Left ventricle myocardium inferior (tissue), 1 donor: ENCODE data around the gene ARAP3. TPM values are rescaled to one million over a fixed set of nuclear protein-coding genes. Genes with fewer than 3 reads are reported as not detected.

ENCODE experiments used
- DNase-seq: peaks from one replicate; pipeline ENCODE4 v3.0.0-alpha.2; 2020
- H3K27ac ChIP-seq: fragments of 200-600 bp; replicated peaks from 2 replicates; pipeline ENCODE4 v1.8.0; 2021
- H3K27me3 ChIP-seq: fragments of 200-600 bp; 2 replicates; pipeline ENCODE4 v1.8.0; 2021; ENCODE audit warnings: low read depth
- H3K36me3 ChIP-seq: fragments of 200-600 bp; 2 replicates; pipeline ENCODE4 v1.8.0; 2021
- H3K4me1 ChIP-seq: fragments of 200-600 bp; 2 replicates; pipeline ENCODE4 v1.8.0; 2021
- H3K4me3 ChIP-seq: fragments of 200-600 bp; 2 replicates; pipeline ENCODE4 v1.8.0; 2021; ENCODE audit warnings: mild to moderate bottlenecking, moderate library complexity
- H3K9me3 ChIP-seq: fragments of 200-600 bp; replicated peaks from 2 replicates; pipeline ENCODE4 v1.8.0; 2021
- intact Hi-C: fragments of 100-400 bp; cut with micrococcal nuclease; formaldehyde crosslinking; loops from one replicate; pipeline ENCODE4 v1.11.0; 2022
- total RNA-seq: library from RNA; stranded (reverse); fragmentation: NEBNext Ultra II Directional; extraction: Animal tissue kit (Norgen Biotek cat#: 25700); gene quantifications from one replicate; pipeline ENCODE4 v1.2.1, GENCODE V29; 2021
- TF ChIP-seq, protein P1 (sequence below): fragments of 200-600 bp; IDR thresholded peaks from 2 replicates; pipeline ENCODE4 v1.8.0; 2021; ENCODE audit warnings: antibody characterized with exemption, mild to moderate bottlenecking, borderline replicate concordance
- donor health status: DM: no; HTN: yes; CAD: no; lungs with severe emphysema.

ARAP3 gene
- total RNA-seq, 1 donor from 2014 or later, result 15.2 TPM

GRCh38 chr5:141657937-141658545 lies 24.0 kb downstream of the ARAP3 start:
- H3K27me3 ChIP-seq, result no peaks in the 10 kb centered on the region
- peaks cover 69% of the 10 kb centered on the region for H3K36me3 ChIP-seq
- H3K4me3 ChIP-seq, result no peak overlapping the region
- TF ChIP-seq, protein P1, sequence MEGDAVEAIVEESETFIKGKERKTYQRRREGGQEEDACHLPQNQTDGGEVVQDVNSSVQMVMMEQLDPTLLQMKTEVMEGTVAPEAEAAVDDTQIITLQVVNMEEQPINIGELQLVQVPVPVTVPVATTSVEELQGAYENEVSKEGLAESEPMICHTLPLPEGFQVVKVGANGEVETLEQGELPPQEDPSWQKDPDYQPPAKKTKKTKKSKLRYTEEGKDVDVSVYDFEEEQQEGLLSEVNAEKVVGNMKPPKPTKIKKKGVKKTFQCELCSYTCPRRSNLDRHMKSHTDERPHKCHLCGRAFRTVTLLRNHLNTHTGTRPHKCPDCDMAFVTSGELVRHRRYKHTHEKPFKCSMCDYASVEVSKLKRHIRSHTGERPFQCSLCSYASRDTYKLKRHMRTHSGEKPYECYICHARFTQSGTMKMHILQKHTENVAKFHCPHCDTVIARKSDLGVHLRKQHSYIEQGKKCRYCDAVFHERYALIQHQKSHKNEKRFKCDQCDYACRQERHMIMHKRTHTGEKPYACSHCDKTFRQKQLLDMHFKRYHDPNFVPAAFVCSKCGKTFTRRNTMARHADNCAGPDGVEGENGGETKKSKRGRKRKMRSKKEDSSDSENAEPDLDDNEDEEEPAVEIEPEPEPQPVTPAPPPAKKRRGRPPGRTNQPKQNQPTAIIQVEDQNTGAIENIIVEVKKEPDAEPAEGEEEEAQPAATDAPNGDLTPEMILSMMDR, result no peak
- DNase-seq, result no peak
- H3K4me1 ChIP-seq, result no peaks in the 10 kb centered on the region
- H3K9me3 ChIP-seq, result no peaks in the 10 kb centered on the region
- no peak overlapping the region for H3K27ac ChIP-seq
- intact Hi-C loops, result no loop called here

DNA sequence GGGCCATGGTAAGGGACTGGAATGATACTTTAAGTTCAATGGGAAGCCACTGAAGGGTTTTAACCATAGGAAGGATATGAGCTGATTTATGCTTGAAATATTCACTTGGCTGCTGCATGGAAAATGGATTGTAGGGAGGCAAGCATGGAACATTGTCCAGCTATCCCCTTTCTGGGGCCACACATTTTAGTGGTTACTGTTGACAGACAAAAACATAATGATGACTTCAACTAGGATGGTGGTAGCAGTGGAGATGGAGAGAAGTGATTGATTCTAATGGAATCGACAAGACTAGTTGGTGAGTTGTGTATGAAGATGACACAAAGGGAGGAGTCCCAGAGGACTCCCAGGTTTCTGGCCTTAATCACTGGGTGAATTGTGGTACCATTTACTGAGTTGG lies 24.6 kb downstream of the ARAP3 start:
- H3K4me3 ChIP-seq, result no peak overlapping the region
- TF ChIP-seq, protein P1, result no peak
- no peaks in the 10 kb centered on the region for H3K9me3 ChIP-seq
- no peaks in the 10 kb centered on the region for H3K4me1 ChIP-seq
- H3K36me3 ChIP-seq, result peaks cover 64% of the 10 kb centered on the region
- intact Hi-C loops, result no loop called here
- no peak overlapping the region for H3K27ac ChIP-seq
- no peak for DNase-seq
- H3K27me3 ChIP-seq, result no peaks in the 10 kb centered on the region

- no peak overlapping the region for H3K4me3 ChIP-seq
- no peaks in the 10 kb centered on the region for H3K9me3 ChIP-seq
- peaks cover 4% of the 10 kb centered on the region for H3K4me1 ChIP-seq
- H3K27ac ChIP-seq, result no peak overlapping the region
- H3K36me3 ChIP-seq, result peaks cover 56% of the 10 kb centered on the region
- H3K27me3 ChIP-seq, result no peaks in the 10 kb centered on the region
- intact Hi-C loops, result no loop called here
- no peak for DNase-seq
- TF ChIP-seq, protein P1, result no peak
Measured at GRCh38 chr5:141656396-141656795, 25.6 kb downstream of the ARAP3 start.

- no peak for DNase-seq
- intact Hi-C loops, result no loop called here
- Histone ChIP-seq H3K9me3 (no peaks in the 10 kb centered on the region), H3K36me3 (peaks cover 46% of the 10 kb centered on the region), H3K27me3 (no peaks in the 10 kb centered on the region), H3K27ac (no peak overlapping the region), H3K4me1 (peaks cover 16% of the 10 kb centered on the region), H3K4me3 (no peak overlapping the region)
- TF ChIP-seq, protein P1, result no peak
Measured at GRCh38 chr5:141655020-141655419, 27.0 kb downstream of the ARAP3 start.

- peaks cover 16% of the 10 kb centered on the region for H3K4me1 ChIP-seq
- H3K4me3 ChIP-seq, result no peak overlapping the region
- TF ChIP-seq, protein P1, result no peak
- DNase-seq, result no peak
- H3K27ac ChIP-seq, result no peak overlapping the region
- H3K27me3 ChIP-seq, result no peaks in the 10 kb centered on the region
- peaks cover 39% of the 10 kb centered on the region for H3K36me3 ChIP-seq
- intact Hi-C loops, result no loop called here
- H3K9me3 ChIP-seq, result no peaks in the 10 kb centered on the region
Measured at GRCh38 chr5:141654298-141654697, 27.7 kb downstream of the ARAP3 start.
